GM21717 (cell line): ENCODE results near the gene PRAME.
"Not testable (repeated sequence)": the region's sequence is repeated elsewhere in the genome, so short reads cannot be mapped to it uniquely, and the experiment has no call there.

ENCODE experiments used
- ATAC-seq: cut with Tn5 transposase; IDR thresholded peaks from one replicate; pipeline ENCODE4 v1.9.1; 2021; ENCODE audit warnings: mild to moderate bottlenecking, moderate library complexity; ENCODE audit not compliant: unreplicated experiment

PRAME gene

GRCh38 chr22:22526125-22526912, 32.7 kb downstream of the PRAME start:
- ATAC-seq = no peak

- no peak for ATAC-seq
These were observed 35.6 kb downstream of the PRAME start for GRCh38 chr22:22523494-22523893.

- no peak for ATAC-seq
These were observed 37.4 kb downstream of the PRAME start for GRCh38 chr22:22521631-22522030.

GRCh38 chr22:22520667-22521602, 38.1 kb downstream of the PRAME start:
- no peak for ATAC-seq

GRCh38 chr22:22520020-22520656, 38.9 kb downstream of the PRAME start, which contains the start of gene ZNF280A:
Gene ZNF280A (minus strand): TSS chr22:22520270. CDS start chr22:22515630, 4,640 bp downstream.
- ATAC-seq = no peak

- no peak for ATAC-seq
These were observed 39.5 kb downstream of the PRAME start for GRCh38 chr22:22519591-22519990.

- no peak for ATAC-seq
These were observed 42.1 kb downstream of the PRAME start for GRCh38 chr22:22516992-22517391.

GRCh38 chr22:22515890-22516289, 43.2 kb downstream of the PRAME start:
- ATAC-seq = no peak

GRCh38 chr22:22514431-22514830, 44.6 kb downstream of the PRAME start:
- not testable (repeated sequence) for ATAC-seq

GRCh38 chr22:22513619-22514018, 45.4 kb downstream of the PRAME start:
- ATAC-seq = no peak

GRCh38 chr22:22512951-22513350, 46.1 kb downstream of the PRAME start:
- no peak for ATAC-seq

- not testable (repeated sequence) for ATAC-seq
These were observed 48.2 kb downstream of the PRAME start for GRCh38 chr22:22510833-22511232.

- ATAC-seq = not testable (repeated sequence)
These were observed 49.2 kb downstream of the PRAME start for GRCh38 chr22:22509912-22510311.

- peak; percentile 74 for ATAC-seq
These were observed 50.5 kb downstream of the PRAME start, which contains the start of gene ZNF280B for GRCh38 chr22:22508274-22509176. Gene ZNF280B (minus strand): TSS chr22:22508742. CDS start chr22:22489398, 19,344 bp downstream.

- ATAC-seq = no peak
These were observed 51.3 kb downstream of the PRAME start for GRCh38 chr22:22507743-22508273.

GRCh38 chr22:22506736-22507135, 52.3 kb downstream of the PRAME start:
- no peak for ATAC-seq

- ATAC-seq = no peak
These were observed 60.8 kb downstream of the PRAME start for GRCh38 chr22:22498267-22498666.
